DND-41 (cell line): ENCODE results near the gene CCDC137.

Experiments
- CTCF ChIP-seq: IDR thresholded peaks from 2 replicates; pipeline ENCODE4 v1.5.1; 2012; ENCODE audit warnings: borderline replicate concordance, low read length, moderate library complexity, mild to moderate bottlenecking; ENCODE audit not compliant: poor library complexity, severe bottlenecking; ENCODE audit errors: extremely low read depth
- EZH2 ChIP-seq: IDR thresholded peaks from 3 replicates; pipeline ENCODE4 v1.6.1; 2012; ENCODE audit warnings: borderline replicate concordance, low read depth, mild to moderate bottlenecking, moderate library complexity, low read length, inconsistent platforms; ENCODE audit not compliant: severe bottlenecking

GRCh38 chr17:81650951-81651350 is 15.6 kb upstream of the CCDC137 start:
- no peak for TF ChIP-seq CTCF
- TF ChIP-seq EZH2, result no peak
